HG02623 (cell line): ENCODE data around the gene MFN2.
"Not testable (repeated sequence)": the region's sequence is repeated elsewhere in the genome, so short reads cannot be mapped to it uniquely, and the experiment has no call there.

Experiments used
- ATAC-seq: cut with Tn5 transposase; IDR thresholded peaks from one replicate; pipeline ENCODE4 v1.9.1; 2021; ENCODE audit warnings: moderate library complexity; ENCODE audit not compliant: unreplicated experiment

The MFN2 gene

DNA sequence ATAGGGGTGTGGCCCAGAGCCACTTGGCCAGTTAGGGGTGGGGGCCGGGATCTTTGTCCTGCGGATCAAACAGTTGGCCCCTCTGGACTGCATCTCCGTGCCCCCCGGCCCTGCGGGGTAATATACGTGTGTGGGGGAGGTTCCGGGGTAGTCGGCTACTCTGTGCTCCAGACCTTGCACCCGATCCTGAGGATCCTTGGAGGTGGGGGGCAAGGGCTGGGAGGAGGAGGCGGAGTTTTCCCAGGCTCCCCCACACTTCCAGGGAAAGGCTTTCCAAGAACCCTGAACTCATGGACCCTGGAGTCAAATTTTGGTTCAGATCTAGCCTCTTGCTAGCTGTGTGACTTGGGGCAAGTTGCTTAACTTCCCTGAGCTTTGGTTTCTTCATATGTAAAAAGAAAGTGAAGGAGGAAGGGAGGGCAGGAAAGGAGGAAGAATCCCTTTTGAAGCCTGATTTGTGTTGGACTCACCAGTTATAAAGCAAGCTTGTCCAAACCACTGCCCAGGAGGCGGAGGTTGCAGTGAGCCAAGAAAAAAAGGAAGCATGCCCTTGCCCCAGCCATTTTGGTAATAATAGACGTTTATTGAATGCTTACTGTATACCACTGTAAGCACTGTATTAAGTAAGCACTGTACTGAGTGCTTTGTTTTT, 39.7 kb downstream of the MFN2 start:
- ATAC-seq: no peak

DNA sequence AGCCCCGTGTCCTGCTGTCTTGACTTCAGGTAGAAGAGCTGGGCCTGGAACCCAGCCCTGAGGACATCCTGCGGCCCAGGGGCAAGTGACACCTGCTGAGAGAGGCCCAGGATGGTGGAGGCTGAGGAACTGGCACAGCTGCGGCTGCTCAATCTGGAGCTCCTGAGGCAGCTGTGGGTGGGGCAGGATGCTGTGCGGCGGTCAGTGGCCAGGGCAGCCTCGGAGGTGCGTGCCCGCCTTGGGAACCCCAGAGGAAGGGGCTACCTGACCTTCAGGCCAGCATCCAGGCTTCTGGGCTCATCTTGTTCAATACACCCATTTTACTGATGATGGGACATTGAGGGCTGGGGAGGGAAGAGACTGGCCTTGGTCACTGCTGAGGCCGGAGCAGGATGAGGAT, 41.4 kb downstream of the MFN2 start:
- ATAC-seq: no peak

DNA sequence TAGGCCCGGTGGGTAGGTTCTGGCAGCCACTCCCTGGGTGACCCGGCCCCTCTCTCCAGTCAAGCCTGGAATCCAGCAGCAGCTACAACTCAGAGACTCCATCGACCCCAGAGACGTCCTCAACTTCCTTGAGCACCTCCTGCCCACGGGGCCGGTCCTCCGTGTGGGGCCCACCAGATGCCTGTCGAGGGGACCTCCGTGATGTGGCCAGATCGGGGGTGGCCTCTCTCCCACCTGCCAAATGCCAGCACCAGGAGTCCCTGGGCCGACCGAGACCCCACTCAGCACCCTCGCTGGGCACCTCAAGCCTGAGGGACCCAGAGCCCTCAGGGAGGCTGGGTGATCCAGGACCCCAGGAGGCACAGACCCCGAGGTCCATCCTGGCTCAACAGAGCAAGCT, 41.8 kb downstream of the MFN2 start:
- no peak for ATAC-seq

DNA sequence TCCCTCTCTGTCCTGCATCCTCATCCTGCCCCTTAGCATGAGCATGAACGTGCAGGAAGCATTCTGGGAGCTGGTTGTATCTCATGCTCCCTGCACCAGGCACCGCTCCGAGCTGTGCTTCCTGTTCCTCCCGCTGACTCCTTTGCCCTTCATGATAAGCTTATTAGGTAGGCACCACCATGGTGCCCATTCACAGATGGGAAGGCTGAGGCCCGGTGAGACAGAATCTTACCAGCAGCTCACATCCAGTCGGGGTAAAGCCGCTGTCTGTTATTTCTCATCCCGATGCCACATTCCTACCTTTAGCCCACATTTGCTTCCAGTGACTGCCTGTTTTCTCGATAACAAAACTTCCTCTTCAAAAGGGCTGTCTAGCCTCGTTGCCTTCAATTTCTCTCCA, 46.3 kb downstream of the MFN2 start:
- no peak for ATAC-seq

DNA sequence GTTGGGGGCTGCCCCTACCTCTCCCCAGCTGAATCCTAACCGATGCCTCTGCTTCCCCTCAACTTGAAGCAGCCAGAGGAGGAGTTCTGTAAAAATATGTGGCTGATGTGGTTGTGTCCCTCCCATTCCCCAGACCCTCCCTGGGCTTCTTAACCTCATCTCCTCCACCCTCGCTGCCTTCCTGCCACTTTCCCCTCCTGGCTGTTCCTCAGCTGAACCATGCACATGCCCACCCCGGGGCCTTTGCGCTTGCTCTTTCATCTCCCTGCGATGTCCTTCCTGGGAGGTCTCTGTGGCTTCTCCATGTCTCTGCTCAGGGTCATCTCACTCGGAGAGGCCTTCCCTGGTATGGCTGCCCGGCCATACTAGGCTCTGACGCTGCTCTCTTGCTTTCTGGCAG, 48.0 kb downstream of the MFN2 start:
- no peak for ATAC-seq

DNA sequence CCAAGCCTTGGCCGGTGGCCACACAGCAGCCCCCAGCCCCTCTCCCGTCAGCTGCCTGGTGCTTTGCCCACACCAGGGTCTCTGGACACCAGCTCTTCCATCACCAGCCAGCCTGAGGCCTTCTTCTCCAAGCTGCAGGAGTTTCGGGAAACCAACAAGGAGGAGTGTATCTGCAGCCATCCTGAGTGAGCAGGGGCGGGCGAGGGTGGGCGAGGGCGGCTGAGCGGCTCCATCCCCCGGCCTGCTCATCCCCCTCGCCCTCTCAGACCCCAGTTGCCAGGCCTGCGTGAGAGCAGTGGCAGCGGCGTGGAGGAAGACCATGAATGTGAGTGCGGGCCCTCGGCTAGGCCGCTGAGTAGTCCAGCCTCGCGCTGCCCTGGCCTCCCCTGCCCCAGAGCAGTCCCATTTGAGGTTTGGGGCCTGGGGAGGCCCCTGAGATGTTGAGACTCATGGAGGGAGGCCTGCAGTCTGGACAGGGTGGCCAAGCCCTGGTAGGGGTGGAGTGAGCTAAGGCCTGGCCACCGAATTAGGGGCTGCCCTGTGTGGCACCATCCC, 48.8 kb downstream of the MFN2 start:
- ATAC-seq: no peak

DNA sequence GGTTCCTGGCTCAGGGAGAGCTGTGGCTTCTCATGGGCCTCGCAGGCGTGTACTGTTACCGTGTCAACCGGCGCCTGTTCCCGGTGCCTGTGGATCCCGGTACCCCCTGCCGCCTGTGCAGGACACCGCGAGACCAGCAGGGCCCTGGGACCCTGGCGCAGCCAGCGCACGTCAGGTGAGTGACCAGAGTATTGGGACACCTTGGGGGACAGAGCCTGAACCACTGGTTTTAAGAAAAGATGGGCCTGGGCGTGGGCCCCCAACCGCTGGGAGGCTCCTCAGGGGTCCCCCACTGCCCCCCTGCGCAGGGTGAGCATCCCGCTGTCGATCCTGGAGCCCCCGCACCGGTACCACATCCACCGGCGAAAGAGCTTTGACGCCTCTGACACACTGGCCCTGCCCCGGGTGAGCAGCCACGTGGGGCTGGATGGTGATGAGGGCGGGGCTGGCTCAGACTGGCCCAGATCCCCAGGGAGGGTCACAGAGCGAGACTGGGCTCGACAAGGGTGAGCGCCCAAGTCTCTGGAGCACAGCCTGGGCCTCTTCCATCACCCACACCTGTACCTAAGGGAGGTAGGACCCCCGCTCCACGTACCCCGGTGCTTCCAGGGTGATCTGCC, 49.6 kb downstream of the MFN2 start:
- no peak for ATAC-seq

DNA sequence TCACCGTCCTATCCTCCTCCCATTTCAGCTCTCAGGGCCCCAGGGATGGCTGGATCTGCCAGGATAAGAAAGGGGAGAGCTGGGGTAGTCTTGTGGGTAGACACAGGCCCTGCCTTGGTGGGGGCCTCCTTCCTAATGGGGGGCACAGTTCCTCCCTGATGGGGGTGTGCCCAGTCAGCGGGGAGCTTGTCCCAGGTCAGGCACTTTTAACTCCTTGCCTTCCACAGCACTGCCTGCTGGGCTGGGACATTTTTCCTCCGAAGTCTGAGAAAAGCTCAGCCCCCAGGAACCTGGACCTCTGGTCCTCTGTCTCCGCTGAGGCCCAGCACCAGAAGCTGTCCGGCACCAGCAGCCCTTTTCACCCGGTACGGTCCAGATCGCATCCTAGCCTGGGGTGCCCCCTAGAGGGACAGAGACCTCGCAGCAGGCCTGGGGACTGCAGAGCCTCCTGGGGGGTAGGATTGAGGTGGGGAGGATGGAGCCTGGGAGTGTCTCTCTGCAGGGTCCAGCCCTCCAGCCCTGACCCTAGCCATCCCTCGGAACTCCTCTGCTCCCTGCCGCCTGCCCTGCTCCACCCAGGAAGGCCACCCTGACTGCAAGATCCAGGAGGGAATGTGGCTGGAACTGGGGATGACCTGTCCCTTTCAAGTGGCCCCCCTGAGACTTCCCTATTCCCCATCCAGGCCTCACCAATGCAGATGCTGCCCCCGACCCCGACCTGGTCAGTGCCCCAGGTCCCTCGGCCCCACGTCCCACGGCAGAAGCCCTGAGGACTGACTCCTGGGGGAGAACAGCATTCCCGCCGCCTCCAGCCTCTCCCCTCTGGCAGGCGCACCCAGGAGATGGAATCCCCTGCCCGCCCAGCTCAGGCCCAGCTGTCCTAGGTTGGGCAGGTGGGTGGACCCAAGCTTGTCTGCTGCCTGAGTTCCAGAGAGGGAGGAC, 51.1 kb downstream of the MFN2 start:
- no peak for ATAC-seq

DNA sequence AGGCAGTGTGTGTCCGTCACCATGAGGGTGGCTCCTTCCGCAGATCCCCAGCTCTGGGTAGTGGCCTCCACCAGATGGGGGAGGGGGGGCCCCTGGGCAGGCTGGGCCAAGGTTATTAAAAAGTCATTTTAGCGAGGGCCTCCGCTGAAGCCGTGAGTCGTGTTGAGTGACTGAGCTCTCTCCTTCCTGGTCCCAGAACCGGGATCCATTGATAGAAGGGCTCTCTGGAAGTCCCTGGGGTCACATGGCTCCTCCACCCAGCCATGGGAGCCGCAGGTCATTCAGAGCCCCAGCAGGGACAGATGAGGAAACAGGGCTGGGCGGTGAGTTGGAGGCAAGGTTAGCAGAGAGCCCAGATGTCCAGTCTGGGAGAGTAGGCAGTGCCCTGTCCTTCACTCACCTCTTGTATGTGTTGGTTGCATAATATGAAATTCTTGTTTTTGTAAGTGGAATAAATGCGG, 51.9 kb downstream of the MFN2 start:
- no peak for ATAC-seq

DNA sequence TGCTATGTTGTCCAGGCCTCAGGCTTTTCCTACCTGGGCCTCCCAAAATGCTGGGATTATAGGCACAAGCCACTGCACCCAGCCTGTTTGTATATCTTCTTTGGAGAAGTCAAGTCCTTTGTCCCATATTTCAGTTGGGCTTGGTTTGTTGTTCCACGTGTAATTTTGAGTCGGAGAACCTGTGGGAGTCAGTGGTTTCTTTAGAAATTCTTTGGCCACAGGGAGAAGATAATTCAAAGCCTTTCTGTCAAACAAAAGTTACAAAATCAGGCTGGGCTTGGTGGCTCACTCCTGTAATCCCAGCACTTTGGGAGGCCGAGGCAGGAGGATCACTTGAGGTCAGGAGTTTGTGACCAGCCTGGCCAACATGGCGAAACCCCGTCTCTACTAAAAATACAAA, 53.2 kb downstream of the MFN2 start:
- not testable (repeated sequence) for ATAC-seq

DNA sequence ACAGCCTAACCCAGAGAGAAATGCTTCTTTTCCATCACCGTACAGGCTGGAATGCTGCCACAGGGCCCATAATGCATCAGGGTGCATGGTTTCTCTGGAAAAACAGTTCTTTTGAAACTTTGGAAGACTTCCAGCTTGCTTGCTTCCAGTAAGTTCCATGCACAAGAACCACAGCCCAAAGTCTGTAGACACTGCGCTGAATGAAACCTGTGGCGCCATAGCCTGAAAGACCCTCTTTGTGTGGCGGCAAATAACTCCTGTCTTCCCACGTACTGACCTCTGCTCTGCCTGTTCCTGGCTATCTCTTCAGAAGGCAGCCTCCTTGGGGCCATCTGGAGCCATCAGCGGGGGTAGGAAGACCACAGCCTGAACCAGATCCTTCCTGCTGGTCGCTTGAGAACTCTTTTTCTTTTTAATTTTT, 54.1 kb downstream of the MFN2 start:
- no peak for ATAC-seq

DNA sequence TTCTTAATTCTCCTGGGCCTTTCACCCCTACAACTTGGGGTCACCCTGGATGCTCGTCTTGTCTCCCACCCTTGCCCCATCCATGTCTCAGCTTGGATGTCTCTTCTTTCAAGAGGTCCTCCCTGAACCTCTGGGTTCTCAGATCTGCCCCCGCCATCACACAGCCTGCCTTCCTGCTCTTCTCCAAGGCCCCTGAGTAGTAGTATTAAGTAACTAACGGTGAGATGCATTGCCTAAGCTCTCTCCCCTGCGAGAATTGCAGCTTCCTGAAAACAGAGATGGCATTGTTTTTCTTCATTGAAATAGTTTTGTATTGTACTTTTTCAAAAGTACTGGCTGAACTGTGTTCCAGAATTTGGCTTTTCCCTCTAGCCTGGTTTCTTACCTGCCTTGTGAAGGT, 55.1 kb downstream of the MFN2 start:
- ATAC-seq: no peak

DNA sequence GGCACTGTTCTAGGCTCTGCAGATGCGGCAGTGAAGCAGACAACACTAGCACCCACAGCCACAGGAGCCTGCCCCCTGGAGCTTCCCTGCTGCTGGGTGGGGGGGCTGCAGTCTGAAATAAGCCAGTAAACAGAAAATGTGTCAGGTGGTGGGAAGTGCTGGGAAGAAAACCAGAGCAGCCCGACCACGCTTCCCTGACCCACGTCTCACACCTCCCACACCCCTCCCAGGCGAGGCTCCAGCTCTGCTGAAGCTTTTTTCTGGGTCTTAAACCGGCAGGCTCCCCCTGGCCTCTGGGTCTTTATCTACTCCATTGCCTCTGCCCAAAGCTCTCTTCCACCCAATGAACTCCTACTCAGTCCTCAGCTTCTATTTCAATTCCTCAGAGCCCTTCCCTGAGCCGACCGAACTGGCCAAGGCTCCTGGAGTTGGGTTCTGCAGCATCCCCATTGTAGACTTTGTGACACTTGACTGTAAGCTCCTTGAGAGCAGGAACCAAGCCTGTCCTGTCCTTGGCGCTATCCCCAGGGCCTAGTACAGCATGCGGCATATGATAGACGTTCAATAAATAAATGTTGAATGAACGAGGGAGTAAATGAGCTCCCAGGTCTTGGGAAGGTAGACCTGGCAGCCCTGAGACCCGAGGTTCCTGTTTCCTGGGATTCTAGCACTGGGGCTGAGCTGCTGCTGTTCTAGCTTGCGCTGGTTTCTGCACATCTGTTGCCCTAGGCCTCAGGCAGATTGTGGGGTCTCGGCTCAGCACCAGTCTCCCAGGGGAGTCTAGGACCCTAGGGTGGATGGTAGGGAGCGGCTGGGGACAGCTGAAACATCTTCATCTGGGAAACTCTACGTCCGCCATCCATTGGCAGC, 57.5 kb downstream of the MFN2 start:
- no peak for ATAC-seq

DNA sequence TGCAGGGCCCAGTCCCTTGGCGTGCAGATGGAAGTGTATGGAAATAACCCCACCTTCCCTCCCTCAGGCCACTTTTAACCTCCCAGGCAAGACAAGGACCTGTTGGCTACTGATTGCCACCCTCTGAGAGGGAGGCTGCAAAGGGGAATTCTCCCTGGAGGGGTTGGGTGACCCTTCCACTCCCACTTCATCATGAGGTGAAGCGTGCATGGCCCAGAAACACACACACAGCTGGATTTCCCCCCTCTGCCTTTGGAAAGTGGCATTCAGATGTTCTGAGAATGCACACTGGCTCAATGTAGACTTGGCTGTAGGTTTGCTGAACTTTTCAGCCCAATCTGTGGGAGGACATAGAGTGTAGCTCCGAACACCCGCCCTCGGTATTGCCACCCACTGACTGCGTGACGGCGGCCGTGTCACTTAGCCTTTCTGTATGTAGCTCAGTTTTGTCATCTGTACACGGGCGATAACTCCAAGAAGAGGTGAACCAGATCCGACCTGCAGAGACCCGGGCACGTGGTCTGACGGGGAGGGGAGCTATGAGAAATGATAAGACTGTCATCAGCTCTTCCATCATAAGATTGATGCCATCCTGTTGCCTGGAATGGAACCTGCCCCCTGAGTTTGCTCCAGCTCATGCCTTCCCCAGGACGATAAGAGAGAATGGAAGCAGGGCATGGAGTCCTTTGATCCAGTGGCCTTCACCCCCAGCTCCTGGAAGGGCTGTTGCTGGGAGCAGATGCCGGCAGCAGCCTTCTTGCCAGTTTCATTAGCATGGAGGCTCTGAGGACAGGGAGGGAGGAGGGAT, 58.3 kb downstream of the MFN2 start:
- ATAC-seq: no peak

DNA sequence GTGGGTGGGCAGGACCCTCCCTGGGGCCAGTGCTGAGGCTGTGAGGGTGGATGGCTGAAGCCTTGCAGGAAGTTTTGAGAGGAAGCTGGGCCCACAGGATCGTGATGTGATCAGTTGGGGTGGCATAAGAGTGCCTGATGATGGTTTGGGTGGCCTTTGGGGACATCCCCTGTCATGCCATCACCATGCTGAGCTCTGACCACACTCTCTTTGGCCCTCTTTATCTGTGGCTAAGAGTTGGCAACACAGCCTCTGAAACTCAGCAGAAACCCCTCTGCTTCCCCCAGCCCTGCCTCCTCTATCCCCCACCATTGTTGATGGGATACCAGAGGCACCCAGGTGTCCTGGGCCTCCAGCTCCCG, 58.9 kb downstream of the MFN2 start:
- no peak for ATAC-seq

DNA sequence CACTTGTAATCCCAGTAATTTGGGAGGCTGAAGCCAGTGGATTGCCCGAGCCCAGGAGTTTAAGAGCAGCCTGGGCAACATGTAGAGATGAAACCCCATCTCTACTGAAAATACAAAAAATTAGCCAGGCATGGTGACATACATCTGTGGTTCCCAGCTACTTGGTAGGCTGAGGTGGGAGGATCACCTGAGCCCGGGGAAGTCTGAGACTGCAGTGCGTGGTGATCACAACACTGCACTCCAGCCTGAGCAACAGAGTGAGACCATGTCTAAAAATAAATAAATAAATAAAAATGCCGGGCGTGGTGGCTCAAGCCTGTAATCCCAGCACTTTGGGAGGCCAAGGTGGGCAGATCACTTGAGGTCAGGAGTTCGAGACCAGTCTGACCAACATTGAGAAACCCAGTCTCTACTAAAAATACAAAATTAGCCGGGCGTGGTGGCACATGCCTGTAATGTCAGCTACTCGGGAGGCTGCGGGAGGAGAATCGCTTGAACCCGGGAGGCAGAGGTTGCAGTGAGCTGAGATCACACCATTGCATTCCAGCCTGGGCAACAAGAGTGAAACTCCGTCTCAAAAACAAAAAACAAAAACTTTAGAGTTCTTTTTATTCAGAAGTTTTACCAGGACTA, 59.7 kb downstream of the MFN2 start:
- not testable (repeated sequence) for ATAC-seq

DNA sequence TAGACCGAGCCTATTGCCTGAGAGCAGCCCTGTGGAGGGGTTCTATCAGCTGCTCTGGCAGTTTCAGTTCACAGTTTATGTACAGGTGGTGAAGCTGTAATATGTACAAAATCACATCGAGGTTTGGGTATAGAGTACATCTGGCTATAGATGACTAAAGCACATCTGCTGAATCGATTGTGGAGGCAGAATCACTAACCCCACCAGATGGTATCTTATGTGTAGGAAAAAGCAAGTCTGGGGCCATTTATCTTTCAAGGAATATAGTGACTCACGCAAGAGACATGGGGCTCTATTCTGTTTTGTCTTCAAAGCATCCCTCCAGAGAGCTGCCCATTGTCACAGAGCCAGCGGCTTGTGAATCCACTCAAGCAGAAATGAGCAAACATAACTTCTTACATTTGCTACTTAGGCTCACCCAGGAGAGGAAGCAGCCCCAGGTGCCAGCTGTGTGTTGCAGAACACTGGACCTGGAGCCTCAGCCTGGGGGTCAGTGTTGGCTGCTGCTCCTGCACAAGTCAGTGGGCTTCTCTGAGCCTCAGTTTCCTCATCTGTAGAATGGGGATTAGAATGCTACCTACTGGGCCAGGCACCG, 60.3 kb downstream of the MFN2 start:
- ATAC-seq: no peak

DNA sequence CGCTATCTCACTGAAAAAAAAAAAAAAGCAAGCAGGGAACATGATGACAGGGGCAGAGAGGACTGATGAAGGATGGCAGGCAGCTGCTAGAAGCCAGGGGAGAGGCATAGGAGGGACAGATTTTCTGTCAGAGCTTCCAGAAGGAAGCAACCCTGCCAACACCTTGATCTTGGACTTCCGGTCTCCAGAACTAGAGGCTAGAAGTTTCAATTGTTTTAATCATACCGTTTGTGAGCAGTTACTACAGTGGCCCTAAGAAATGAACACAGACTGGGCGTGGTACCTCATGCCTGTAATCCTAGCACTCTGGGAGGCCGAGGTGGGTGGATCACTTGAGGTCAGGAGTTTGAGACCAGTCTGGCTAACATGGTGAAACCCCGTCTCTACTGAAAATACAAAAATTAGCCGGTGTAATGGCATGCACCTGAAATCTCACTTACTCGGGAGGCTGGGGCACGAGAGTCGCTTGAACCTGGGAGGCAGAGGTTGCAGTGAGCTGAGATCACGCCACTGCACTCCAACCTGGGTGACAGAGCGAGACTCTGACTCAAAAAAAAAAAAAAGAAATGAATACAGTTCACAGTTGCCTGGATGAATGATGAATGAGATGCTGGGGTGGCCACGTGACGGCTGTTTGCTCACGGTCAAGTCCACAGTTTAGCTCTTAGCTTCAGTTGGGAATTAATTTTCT, 64.1 kb downstream of the MFN2 start:
- ATAC-seq: not testable (repeated sequence)
